Measurements from ENCODE around the gene GATA2.

The GATA2 gene

DNA sequence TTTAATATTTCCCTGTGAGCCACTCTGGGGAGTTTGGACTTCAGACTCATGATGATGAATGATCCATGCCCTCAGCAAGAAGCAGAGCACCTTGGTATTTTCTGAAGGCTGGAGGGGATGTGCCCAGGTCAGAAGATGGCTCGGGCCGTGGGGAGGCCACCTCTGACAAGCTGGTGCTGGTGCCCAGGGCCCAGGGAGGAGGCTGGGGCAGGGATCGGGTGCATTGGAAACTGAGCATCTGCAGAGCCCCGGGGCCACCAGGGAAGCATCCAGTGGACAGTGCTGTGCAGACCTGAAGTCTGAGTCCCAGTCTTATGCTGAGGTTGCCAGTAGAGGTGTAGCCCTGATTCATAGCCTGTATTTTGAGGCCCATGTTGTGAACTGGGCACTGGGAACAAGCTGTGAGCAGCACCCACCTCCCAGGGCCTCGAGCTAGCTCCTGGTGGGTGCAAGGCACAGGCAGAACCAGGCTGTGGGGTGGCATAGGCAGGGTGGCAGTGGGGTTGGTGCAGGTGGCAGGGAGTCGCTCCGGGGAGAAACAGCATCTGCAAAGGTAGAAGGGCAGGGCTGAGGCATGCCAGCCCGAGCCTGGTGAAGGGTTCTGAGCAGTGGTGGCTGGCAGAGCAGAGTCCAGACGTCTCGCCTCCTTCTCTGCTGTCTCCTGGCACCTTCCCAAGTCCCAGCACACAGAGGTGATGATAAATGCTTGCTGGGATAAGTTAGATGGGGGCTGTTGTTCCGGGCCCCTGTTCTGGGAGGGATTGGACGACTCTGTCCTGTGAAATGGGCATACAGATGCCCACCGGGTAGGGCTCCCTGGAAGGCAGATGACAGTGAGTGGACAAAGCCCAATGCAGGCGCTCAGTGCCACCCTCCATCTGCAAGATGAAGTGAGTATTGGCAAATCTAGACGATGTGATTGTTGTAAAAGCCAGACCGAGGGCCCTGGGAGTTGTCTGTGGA is 36.9 kb downstream of the GATA2 start:
- DNase-seq = no peak

- DNase-seq = no peak
Observed at GRCh38 chr3:128455116-128455515, 37.9 kb downstream of the GATA2 start.

DNA sequence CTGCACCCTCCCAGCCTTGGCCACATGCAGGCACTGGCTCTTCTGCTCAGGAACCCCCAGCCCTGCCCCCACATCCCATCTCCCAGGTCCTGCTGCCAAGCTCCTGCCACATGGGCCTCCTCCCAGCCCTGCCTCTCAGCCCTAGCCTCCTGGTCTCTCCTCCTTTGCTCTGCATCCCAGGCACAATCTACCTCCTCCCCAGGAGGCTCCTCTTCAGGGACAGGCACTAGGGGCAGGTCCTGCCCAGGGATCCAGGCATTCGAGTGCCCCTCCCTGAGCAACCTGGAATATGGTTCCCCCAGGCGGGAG is 38.7 kb downstream of the GATA2 start:
- no peak for DNase-seq

DNA sequence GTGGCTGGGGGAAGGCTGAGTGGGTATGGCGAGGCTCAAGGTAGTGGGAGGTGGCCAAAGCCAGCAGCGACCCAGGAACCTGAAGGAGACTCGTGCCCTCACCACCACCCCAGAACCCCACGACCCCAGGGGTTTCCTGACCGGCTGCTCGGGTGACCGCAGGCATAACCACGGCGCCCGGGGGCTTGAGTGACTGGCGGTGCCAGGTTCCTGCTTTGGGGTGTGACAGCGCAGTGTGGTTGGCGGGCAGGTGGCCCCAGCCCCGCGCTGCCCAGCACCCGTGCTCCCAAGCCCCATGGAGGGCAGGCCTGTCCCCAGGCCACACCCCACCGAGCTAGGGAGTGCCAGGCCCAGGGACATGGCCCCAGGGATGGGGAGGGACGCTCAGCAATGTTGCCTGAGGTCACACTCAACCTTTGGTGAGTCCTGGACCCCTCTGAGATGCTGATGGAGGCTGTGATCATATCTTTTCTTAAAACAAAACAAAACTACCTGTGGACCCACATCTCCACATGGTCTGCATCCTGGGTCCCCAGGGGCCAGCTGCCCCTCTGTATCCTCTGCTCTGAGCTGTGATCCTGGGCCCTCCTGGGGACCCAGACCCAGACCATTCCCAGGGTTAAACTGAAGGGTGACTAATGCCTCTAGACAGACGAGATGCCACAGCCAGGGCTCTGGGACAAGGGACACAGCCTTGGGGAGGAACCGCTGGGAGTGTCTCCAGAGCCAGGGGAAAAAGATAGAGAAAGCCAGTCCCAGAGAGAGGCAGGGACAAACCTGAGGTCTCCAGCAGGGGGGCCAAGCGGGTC is 39.3 kb downstream of the GATA2 start:
- DNase-seq = no peak

DNA sequence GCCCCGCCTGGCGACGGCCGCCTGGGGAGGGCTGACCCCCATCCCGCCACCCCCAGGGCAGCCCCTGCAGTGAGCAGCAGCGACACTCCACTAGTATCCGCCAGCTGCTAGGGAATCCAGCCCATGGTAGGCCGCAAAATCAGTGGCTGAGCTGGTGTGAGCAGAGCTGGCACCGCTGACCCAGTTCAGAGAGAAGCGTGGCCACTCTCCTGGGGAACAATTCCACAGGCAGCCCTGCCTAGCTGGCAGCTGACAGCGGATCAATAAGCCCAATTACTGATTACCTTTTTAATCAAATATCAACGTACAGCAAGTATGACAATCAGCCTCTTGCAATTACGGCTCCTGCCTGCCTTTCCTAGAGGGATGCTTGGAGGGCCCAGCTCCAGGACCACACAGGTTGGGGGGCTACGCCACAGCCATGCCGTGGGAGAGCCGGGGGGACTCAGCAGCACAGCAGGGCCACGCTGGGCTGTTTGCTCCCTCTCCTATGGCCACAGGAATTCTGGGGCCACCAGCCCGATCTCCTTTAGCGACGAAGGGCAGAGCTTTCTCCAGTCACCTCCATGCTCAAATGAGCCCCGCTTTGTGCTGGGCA is 40.2 kb downstream of the GATA2 start:
- DNase-seq = no peak

DNA sequence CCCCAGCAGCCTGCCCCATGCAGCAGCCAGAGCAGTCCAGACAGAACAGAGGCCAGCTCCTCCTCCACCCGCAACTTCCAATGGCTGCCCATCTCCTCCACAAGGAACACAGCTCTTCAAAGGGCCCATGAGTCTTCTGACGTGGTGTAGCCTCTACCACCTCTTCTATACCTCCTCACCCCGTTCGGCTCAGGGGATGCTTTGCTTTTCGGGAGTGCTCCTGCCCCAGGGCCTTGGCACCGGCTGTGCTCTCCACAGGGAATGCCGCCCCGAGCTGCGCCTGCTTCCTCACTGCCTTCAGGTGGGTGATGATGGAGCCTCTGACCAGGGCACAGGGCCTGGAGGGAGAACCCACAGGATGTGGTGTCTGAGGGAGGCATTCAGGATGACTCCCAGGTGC is 40.9 kb downstream of the GATA2 start:
- DNase-seq = no peak

- no peak for DNase-seq
Observed at GRCh38 chr3:128449111-128449638, 43.8 kb downstream of the GATA2 start.

GRCh38 chr3:128448491-128448890 is 44.5 kb downstream of the GATA2 start:
- peak in 1 of 5 experiments; percentile 55 for DNase-seq

- peak in 2 of 5 experiments; percentile 11 to 71 for DNase-seq
Observed at GRCh38 chr3:128447561-128448013, 45.4 kb downstream of the GATA2 start.

DNA sequence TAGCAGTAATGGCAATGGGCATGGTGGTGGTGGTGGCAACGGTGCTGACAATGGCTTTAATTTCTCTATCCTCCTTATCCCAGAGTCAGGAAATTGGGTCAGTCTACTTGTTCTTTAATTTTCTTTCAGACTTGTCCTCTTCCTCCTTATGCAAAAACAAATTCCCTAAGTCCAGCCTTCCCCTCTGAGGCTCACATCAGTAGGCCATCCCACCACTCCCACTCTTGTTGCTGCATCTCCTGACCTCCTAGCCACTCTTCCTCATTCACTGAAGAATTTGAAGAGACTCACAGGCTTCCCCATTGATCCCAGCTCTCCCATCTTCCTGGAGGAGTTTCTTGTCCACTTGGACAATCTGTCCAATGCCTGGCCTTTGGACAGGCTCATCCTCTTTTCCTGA is 46.2 kb downstream of the GATA2 start:
- no peak for DNase-seq

GRCh38 chr3:128445357-128445756 is 47.6 kb downstream of the GATA2 start:
- no peak for DNase-seq

- DNase-seq = no peak
Observed at GRCh38 chr3:128443771-128444170, 49.2 kb downstream of the GATA2 start.

DNA sequence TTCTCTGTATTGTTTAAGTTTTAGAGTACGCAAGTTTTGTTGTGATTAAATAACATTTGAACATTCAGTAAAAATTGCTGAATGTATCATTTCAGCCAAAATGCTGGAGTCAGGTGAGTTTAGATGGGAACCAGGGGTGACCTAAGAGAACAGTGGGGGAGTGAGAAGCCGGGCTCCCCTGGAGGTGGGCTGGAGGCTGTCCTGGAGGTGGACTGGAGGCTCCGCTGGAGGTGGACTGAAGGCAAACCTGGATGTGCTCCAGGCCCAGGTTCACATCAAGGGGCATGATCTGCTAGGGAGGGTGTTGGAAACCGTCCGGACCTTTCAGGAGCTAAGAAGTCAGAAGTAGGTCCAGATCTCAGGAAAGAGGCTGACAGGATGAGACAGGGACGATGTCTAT is 50.1 kb downstream of the GATA2 start:
- no peak for DNase-seq

GRCh38 chr3:128442070-128442469 is 50.9 kb downstream of the GATA2 start:
- no peak for DNase-seq

DNA sequence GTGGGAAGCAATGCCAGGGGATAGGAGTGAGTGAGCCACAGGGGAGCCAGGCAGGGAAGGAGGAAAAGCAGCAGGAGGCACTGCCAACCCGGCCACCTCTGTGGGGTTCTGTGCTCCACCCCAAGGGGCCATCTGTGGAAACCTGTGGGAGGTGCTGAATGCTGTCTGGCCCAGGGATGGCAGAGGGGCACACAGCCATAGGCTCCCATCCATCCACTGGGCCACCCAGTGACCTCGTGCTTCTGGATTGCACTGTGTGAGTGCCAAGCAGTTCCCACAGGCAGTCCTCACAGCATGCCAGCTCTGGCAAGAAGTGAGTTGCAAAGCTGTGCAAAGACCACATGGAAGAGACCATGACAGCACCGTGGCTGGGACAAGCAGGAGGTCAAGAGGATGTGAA is 53.8 kb downstream of the GATA2 start:
- DNase-seq = no peak

DNA sequence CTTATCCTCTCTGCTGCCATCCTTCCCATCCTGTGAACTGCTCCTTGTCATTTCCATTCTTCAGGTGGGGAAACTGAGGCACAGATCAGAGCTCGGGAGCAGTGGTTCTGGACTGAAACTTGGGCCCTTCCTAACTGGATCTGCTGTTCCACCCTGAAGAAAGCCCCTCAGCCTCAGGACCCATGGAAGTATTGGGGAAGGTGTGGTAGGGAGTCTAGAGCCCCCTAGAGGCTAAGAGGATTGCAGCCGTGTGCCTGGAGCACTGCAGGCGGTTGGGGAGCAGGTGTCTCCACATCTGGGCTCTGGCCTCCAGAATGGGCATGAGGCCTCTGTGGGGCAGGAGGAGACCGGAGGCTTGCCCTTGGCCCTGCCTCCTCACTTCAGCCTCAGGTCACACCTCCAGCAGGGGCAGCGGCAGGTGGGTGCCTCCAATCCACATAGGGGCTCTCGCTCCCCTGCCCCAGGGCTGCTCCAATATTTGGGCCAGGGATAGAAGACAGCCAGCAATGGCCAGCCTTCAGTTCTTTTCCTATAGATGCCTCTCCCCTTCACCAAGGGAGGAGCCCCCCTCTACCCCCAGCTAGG is 54.4 kb downstream of the GATA2 start:
- no peak for DNase-seq

DNA sequence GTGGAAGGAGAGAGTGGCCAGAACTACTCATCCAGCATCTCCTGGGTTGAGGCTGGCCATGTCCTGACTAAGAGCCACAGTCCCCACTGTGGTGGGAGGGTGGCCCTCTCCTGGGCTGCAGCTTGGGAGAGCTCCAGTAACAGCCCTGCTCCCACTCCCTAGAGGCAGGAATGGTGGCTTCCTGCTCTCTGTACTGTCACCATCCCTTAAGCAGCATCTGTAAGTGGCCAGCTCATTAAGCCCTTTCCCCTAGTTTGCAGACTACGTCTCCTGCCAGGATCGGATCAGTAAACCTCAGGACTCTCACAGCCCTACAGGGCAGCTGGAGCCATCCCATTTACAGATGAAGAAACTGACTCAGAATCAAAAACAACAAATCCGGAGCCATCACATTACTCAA is 56.8 kb downstream of the GATA2 start:
- no peak for DNase-seq

- no peak for DNase-seq
Observed at GRCh38 chr3:128435561-128435960, 57.4 kb downstream of the GATA2 start.

DNA sequence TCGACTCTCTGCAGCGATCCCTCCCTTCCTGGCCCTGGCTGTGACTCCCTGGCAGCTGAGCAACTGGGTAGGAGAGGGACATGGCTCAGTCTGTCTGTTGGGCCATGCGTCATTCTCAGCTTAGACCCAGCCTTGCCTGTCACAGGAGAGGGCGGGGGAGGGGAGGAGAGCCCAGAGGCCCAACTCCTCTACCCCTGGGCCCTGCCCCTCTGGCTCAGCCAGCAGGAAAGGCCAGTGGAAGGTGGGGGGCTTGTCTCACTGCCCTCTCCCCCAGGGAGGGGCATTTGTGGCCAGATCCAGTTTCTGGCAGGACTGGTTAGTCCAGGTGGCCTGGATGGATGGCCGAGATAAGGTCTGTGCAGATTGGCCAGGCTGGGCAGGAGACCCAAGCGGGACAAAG is 57.9 kb downstream of the GATA2 start:
- DNase-seq = no peak

DNA sequence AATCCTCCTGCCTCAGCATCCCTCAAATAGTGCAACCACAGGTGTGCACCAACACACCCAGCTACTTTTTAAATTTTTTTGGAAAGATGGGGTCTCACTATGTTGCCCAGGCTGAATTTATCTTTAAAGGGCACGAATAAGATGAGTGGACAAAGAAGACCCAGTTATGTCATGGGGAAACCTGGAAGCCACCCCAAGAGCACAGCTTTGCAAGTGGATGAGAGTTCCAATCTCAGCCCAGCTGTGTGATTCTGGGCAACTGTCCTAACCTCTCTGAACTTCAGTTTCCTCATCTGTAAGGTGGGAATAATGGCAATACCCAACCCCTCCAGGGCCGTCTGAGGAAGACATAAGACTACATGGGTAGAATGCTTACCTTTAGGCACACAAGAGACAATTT is 58.5 kb downstream of the GATA2 start:
- DNase-seq = no peak

DNA sequence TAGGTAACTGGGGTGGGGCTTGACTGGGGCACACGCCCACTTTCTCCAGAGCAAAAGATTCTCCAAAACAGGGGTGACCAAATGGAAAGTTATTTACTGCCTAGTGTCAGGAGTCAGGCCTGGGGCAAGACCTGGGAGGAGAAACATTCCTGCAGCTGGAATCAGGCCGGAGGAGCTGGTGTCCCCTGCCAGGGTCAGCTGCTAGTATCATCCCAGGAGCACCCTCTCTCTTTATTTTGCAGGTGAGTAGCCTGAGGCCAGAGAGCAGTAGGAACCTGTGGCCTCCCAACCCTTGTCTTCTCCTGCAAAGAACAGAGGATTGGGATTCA is 59.2 kb downstream of the GATA2 start:
- no peak for DNase-seq

- DNase-seq = no peak
Observed at GRCh38 chr3:128432971-128433836, 59.8 kb downstream of the GATA2 start.
